Measurements from ENCODE around the gene ZC3H18.

DNA sequence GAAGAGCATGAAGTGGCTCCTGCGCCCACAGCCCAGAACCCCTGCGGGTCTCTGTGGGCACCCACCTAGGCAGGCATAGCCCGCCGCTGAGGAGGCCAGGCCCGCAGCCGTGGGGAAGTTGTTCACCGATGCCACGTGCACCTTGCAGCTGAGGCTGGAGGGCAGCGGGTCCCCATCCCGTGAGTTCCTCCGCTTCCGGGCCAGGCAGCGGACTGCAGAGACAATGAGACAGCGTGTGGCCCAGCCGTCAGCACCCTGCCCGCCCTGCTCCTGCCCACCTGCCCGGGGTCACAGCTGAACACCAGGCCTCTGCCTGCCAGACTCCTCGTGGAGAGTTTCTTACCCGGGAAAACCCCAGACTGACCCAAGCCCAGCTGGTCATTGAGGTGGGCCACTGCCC, 87.2 kb downstream of the ZC3H18 start:
- no peak for TF ChIP-seq SRF (IDR thresholded peaks at IDR 0.05; ENCODE audit: low read depth in 2 of 2, low read length in 2 of 2)
- TF ChIP-seq, protein P1, sequence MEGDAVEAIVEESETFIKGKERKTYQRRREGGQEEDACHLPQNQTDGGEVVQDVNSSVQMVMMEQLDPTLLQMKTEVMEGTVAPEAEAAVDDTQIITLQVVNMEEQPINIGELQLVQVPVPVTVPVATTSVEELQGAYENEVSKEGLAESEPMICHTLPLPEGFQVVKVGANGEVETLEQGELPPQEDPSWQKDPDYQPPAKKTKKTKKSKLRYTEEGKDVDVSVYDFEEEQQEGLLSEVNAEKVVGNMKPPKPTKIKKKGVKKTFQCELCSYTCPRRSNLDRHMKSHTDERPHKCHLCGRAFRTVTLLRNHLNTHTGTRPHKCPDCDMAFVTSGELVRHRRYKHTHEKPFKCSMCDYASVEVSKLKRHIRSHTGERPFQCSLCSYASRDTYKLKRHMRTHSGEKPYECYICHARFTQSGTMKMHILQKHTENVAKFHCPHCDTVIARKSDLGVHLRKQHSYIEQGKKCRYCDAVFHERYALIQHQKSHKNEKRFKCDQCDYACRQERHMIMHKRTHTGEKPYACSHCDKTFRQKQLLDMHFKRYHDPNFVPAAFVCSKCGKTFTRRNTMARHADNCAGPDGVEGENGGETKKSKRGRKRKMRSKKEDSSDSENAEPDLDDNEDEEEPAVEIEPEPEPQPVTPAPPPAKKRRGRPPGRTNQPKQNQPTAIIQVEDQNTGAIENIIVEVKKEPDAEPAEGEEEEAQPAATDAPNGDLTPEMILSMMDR (IDR thresholded peaks at IDR 0.05 in 2 of 3, conservative IDR thresholded peaks at IDR 0.05 in 1 of 3; ENCODE audit: control insufficient read depth in 2 of 3, extremely low read depth in 1 of 3, insufficient read depth in 1 of 3, low read depth in 3 of 3, low read length in 3 of 3), result no peak
- TF ChIP-seq SMC3 (IDR thresholded peaks at IDR 0.05; ENCODE audit: borderline replicate concordance, low read length), result no peak
- no peak for TF ChIP-seq TCF3 (IDR thresholded peaks at IDR 0.05; ENCODE audit: borderline replicate concordance, insufficient read depth, low read depth, low read length)
- no peak for TF ChIP-seq MYC (IDR thresholded peaks at IDR 0.05; ENCODE audit: insufficient read depth, insufficient read length, insufficient replicate concordance, low read length, severe bottlenecking)
- TF ChIP-seq RFX5 (IDR thresholded peaks at IDR 0.05; ENCODE audit: low read depth, low read length), result no peak
- no peak for TF ChIP-seq SIN3A (IDR thresholded peaks at IDR 0.05; ENCODE audit: low read depth, low read length)
- no peak for TF ChIP-seq TAF1 (IDR thresholded peaks at IDR 0.05; ENCODE audit: borderline replicate concordance, low read depth, low read length)
- no peak for TF ChIP-seq GATAD2B (conservative IDR thresholded peaks at IDR 0.05; ENCODE audit: low read depth)
- TF ChIP-seq CHD4 (IDR thresholded peaks at IDR 0.05), result no peak
- no peak for TF ChIP-seq POLR2A (IDR thresholded peaks at IDR 0.05; ENCODE audit: low read depth, low read length)
- TF ChIP-seq TBL1XR1 (IDR thresholded peaks at IDR 0.05; ENCODE audit: low read depth, low read length), result no peak
- TF ChIP-seq BHLHE40 (IDR thresholded peaks at IDR 0.05; ENCODE audit: borderline replicate concordance in 1 of 2, low read depth in 2 of 2, low read length in 1 of 2), result no peak

Data from GM12878 (cell line).